H1 (cell line): ENCODE measurements around the gene DDX3Y. TPM values are rescaled to one million over a fixed set of nuclear protein-coding genes. Genes with fewer than 3 reads are reported as not detected.

ENCODE experiments used
- CTCF ChIA-PET: fragments of 300-600 bp; sonication (Branson Sonifier 250); formaldehyde crosslinking; loops from one replicate; lab custom pipeline; 2021; ENCODE audit not compliant: partially characterized antibody; lab: Charles Lee
- POLR2A ChIA-PET: fragments of 300-600 bp; sonication (Branson Sonifier 250); formaldehyde crosslinking; loops from one replicate; lab custom pipeline; 2021; ENCODE audit warnings: inconsistent platforms; ENCODE audit not compliant: partially characterized antibody; lab: Charles Lee
- DNase-seq, 2 experiments: peaks; one replicate each; pipeline versions ENCODE4 v3.0.0 to v3.0.0-alpha.2; 2010 to 2022; ENCODE audit warnings: low spot score in 2 of 2, low read depth in 1 of 2, mixed read lengths in 1 of 2
- FAIRE-seq: peaks from 2 replicates; lab custom pipeline; 2011; peaks lifted over from hg19 to GRCh38; lab: Jason Lieb, UNC
- H2AFZ ChIP-seq: 2 replicates; pipeline ENCODE4 v1.8.1; 2012; ENCODE audit warnings: low read length, inconsistent platforms
- H2AK5ac ChIP-seq: 2 replicates; pipeline ENCODE4 v1.6.1; 2013; ENCODE audit warnings: low read depth, low read length
- H2BK120ac ChIP-seq: replicated peaks from 2 replicates; pipeline ENCODE3; 2013; ENCODE audit warnings: low read depth, low read length, inconsistent platforms
- H2BK12ac ChIP-seq: 2 replicates; pipeline ENCODE4 v1.6.1; 2013; ENCODE audit warnings: low read depth, low read length
- H2BK15ac ChIP-seq: 2 replicates; pipeline ENCODE4 v1.6.1; 2013; ENCODE audit warnings: low read length
- H2BK20ac ChIP-seq: 2 replicates; pipeline ENCODE4 v1.6.1; 2013; ENCODE audit warnings: low read length
- H2BK5ac ChIP-seq: 2 replicates; pipeline ENCODE4 v1.6.1; 2013; ENCODE audit warnings: low read depth, low read length
- H3K14ac ChIP-seq: 2 replicates; pipeline ENCODE4 v1.6.1; 2013; ENCODE audit warnings: inconsistent platforms; ENCODE audit not compliant: insufficient read length
- H3K18ac ChIP-seq: 2 replicates; pipeline ENCODE4 v1.6.1; 2013; ENCODE audit warnings: low read length; ENCODE audit errors: extremely low read depth
- H3K23ac ChIP-seq: 2 replicates; pipeline ENCODE4 v1.6.1; 2013; ENCODE audit warnings: inconsistent platforms; ENCODE audit not compliant: insufficient read length
- H3K23me2 ChIP-seq: 2 replicates; pipeline ENCODE4 v1.6.1; 2013; ENCODE audit warnings: low read depth, low read length
- H3K27ac ChIP-seq: 2 replicates; pipeline ENCODE4 v1.6.1; 2011; ENCODE audit warnings: low read depth, low read length, inconsistent platforms
- H3K27me3 ChIP-seq, 4 experiments: replicated peaks in 1 of 4; 1 replicate in 1 of 4; 2 replicates in 3 of 4; pipeline versions ENCODE4 v1.6.1 to v1.8.1; 2011 to 2013; ENCODE audit warnings: low read length in 3 of 4, mild to moderate bottlenecking in 3 of 4, inconsistent platforms in 2 of 4, mixed read lengths in 2 of 4, moderate library complexity in 1 of 4; ENCODE audit not compliant: control insufficient read depth in 3 of 4, insufficient read depth in 3 of 4; ENCODE audit errors: extremely low read depth in 1 of 4
- H3K36me3 ChIP-seq, 4 experiments: 2 replicates each; pipeline versions ENCODE4 v1.6.1 to v1.8.1; 2011 to 2013; ENCODE audit warnings: mild to moderate bottlenecking in 4 of 4, low read length in 3 of 4, moderate library complexity in 2 of 4, control low read depth in 1 of 4, inconsistent platforms in 1 of 4; ENCODE audit not compliant: insufficient read depth in 4 of 4, control insufficient read depth in 2 of 4
- H3K4ac ChIP-seq: replicated peaks from 2 replicates; pipeline ENCODE3; 2013; ENCODE audit warnings: low read length, low read depth, mixed read lengths, inconsistent platforms; ENCODE audit not compliant: insufficient read length
- H3K4me1 ChIP-seq, 4 experiments: replicated peaks in 1 of 4; 1 replicate in 1 of 4; 2 replicates in 3 of 4; pipeline versions ENCODE4 v1.6.1 to v1.8.1; 2011 to 2013; ENCODE audit warnings: low read length in 3 of 4, inconsistent platforms in 2 of 4, mixed read lengths in 1 of 4; ENCODE audit not compliant: insufficient read depth in 4 of 4, control insufficient read depth in 3 of 4
- H3K4me2 ChIP-seq, 2 experiments: 2 replicates each; pipeline versions ENCODE4 v1.6.1 to v1.8.1; 2011 to 2013; ENCODE audit warnings: low read depth in 2 of 2, low read length in 2 of 2, control low read depth in 1 of 2, inconsistent platforms in 1 of 2, mild to moderate bottlenecking in 1 of 2; ENCODE audit not compliant: insufficient read depth in 1 of 2
- H3K4me3 ChIP-seq, 4 experiments: fragments of 200-600, 300-600 bp in 1 of 4; sonication (generic), shearing (Covaris generic), sonication (Bioruptor Twin) in 1 of 4; 2 replicates each; pipeline versions ENCODE4 v1.5.1 to v1.8.1; 2011 to 2016; ENCODE audit warnings: low read length in 4 of 4, low read depth in 3 of 4, control low read depth in 2 of 4, inconsistent platforms in 2 of 4, mild to moderate bottlenecking in 2 of 4, mixed read lengths in 1 of 4, moderate library complexity in 1 of 4; ENCODE audit not compliant: insufficient read depth in 2 of 4; ENCODE audit errors: extremely low read depth in 1 of 4
- H3K56ac ChIP-seq: replicated peaks from 2 replicates; pipeline ENCODE3; 2013; ENCODE audit warnings: low read depth, mild to moderate bottlenecking, mixed read lengths, low read length, inconsistent platforms; ENCODE audit not compliant: insufficient read length
- H3K79me1 ChIP-seq: 2 replicates; pipeline ENCODE4 v1.6.1; 2013; ENCODE audit warnings: low read depth, low read length, control low read depth
- H3K79me2 ChIP-seq, 2 experiments: 2 replicates each; pipeline versions ENCODE4 v1.6.1 to v1.8.1; 2012 to 2013; ENCODE audit warnings: low read length in 2 of 2, mild to moderate bottlenecking in 2 of 2, inconsistent platforms in 1 of 2; ENCODE audit not compliant: insufficient read depth in 2 of 2, control insufficient read depth in 1 of 2
- H3K9ac ChIP-seq, 4 experiments: replicated peaks in 1 of 4; 1 replicate in 1 of 4; 2 replicates in 3 of 4; pipeline versions ENCODE4 v1.6.1 to v1.8.1; 2011 to 2013; ENCODE audit warnings: low read depth in 3 of 4, low read length in 3 of 4, control low read depth in 2 of 4, mild to moderate bottlenecking in 2 of 4, moderate library complexity in 2 of 4, inconsistent platforms in 1 of 4; ENCODE audit errors: extremely low read depth in 1 of 4
- H3K9me3 ChIP-seq, 2 experiments: 2 replicates each; pipeline versions ENCODE4 v1.6.1 to v1.8.1; 2012 to 2013; ENCODE audit warnings: mild to moderate bottlenecking in 2 of 2, moderate library complexity in 2 of 2, control low read depth in 1 of 2, inconsistent platforms in 1 of 2, low read depth in 1 of 2, low read length in 1 of 2, mixed read lengths in 1 of 2; ENCODE audit not compliant: insufficient read depth in 2 of 2
- H4K20me1 ChIP-seq, 2 experiments: replicated peaks in 1 of 2; 2 replicates each; pipeline versions ENCODE3 to v1.8.1; 2011 to 2013; ENCODE audit warnings: inconsistent platforms in 2 of 2, low read length in 2 of 2, mild to moderate bottlenecking in 1 of 2; ENCODE audit not compliant: insufficient read depth in 2 of 2, control insufficient read depth in 1 of 2
- H4K5ac ChIP-seq: 2 replicates; pipeline ENCODE4 v1.6.1; 2013; ENCODE audit warnings: low read length, low read depth, mixed read lengths, inconsistent platforms; ENCODE audit not compliant: insufficient read length
- H4K8ac ChIP-seq: 2 replicates; pipeline ENCODE4 v1.8.0; 2013; ENCODE audit warnings: mild to moderate bottlenecking, moderate library complexity, low read length, inconsistent platforms; ENCODE audit not compliant: insufficient read depth; ENCODE audit errors: extremely low read depth
- H4K91ac ChIP-seq: replicated peaks from 2 replicates; pipeline ENCODE3; 2013; ENCODE audit warnings: low read length, mixed read lengths, inconsistent platforms; ENCODE audit not compliant: insufficient read length
- RAD21 ChIP-seq, 2 experiments: IDR thresholded peaks in 1 of 2; conservative IDR thresholded peaks in 1 of 2; 2 replicates each; pipeline ENCODE4 v1.6.1; 2011; ENCODE audit warnings: low read depth in 2 of 2, low read length in 2 of 2, improper control_type of control experiment in 1 of 2, inconsistent platforms in 1 of 2, mild to moderate bottlenecking in 1 of 2, moderate library complexity in 1 of 2
- SIX5 ChIP-seq: IDR thresholded peaks from 2 replicates; pipeline ENCODE4 v1.6.1; 2011; ENCODE audit warnings: mild to moderate bottlenecking, low read depth, low read length
- polyA plus RNA-seq, 7 experiments: library from polyadenylated mRNA; depleted of rRNA in 3 of 7; stranded (reverse) in 5 of 7; unstranded in 2 of 7; fragments of >200 nt in 5 of 7; fragments of 200-250 nt in 2 of 7; gene quantifications; 1 replicate in 5 of 7; 2 replicates in 1 of 7; 4 replicates in 1 of 7; pipeline versions ENCODE4 v1.2.1 to v1.2.3, GENCODE V29; 2011 to 2013; ENCODE audit warnings: missing spikeins in 2 of 7, mixed read lengths in 2 of 7
- total RNA-seq: library from RNA; stranded (reverse); fragmentation: NEBNext Ultra II Directional; extraction: Animal tissue kit (Norgen Biotek cat#: 25700); gene quantifications from 2 replicates; pipeline ENCODE4 v1.2.1, GENCODE V29; 2021

DDX3Y gene
- total and polyA plus RNA-seq, 2 of the 8 experiments (the other 6 are each of a cell fraction or from before 2014, with no cell fraction given) = 24.5 to 118 TPM

DNA sequence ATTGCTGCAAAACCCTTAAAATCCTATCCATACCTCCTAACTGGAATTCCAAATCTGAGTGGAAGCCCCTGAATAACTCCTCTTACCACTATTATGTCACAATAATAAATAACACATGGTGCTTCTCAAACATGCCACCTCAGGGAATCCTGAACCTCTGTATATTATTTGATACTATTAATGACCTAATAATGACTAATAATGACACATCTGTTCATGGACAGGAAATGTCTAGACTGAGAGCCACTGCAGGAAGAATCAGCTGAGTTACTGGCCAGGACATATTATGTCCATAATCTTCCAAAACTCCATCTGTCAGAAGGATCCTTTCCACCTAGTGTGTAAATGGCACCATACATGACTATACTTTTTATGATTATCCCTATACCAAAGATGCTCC, 7.7 kb upstream of the DDX3Y start:
- Histone ChIP-seq H3K36me3 (no peaks in the 10 kb centered on the region), H3K4ac (no peak overlapping the region), H3K79me2 (no peaks in the 10 kb centered on the region), H3K4me2 (no peak overlapping the region), H3K27me3 (no peaks in the 10 kb centered on the region), H2AFZ (no peak overlapping the region), H2BK15ac (no peak overlapping the region), H3K56ac (no peak overlapping the region), H2BK120ac (no peak overlapping the region), H2BK12ac (no peak overlapping the region), H4K20me1 (no peaks in the 10 kb centered on the region), H3K79me1 (no peaks in the 10 kb centered on the region), H3K9ac (no peak overlapping the region), H3K23me2 (no peaks in the 10 kb centered on the region), H2BK20ac (no peak overlapping the region), H3K18ac (no peak overlapping the region), H4K8ac (no peak overlapping the region), H3K4me3 (no peak overlapping the region), H4K91ac (no peak overlapping the region), H3K23ac (no peak overlapping the region), H3K9me3 (no peaks in the 10 kb centered on the region), H3K27ac (no peak overlapping the region), H2AK5ac (no peak overlapping the region), H4K5ac (no peak overlapping the region), H3K14ac (no peak overlapping the region), H3K4me1 (no peaks in the 10 kb centered on the region), H2BK5ac (no peak overlapping the region)
- CTCF ChIA-PET = no interaction called here
- DNase-seq (no peak), FAIRE-seq (no peak)
- POLR2A ChIA-PET = no interaction called here
- TF ChIP-seq SIX5 (no peak), RAD21 (IDR thresholded peaks at IDR 0.05 in 1 of 2, conservative IDR thresholded peaks at IDR 0.05 in 1 of 2; ENCODE audit: low read depth in 2 of 2, low read length in 2 of 2) (no peak)
